ENCODE measurements around the gene PMP22.
"Not testable (repeated sequence)": the region's sequence is repeated elsewhere in the genome, so short reads cannot be mapped to it uniquely, and the experiment has no call there.

PMP22 gene

GRCh38 chr17:15232517-15232915 lies 32.6 kb downstream of the PMP22 start:
- no peaks in the 10 kb centered on the region for H3F3A ChIP-seq (ENCODE audit: insufficient read depth, low read length)
- H3K79me2 ChIP-seq (ENCODE audit: insufficient read depth, low read length), result no peaks in the 10 kb centered on the region
- no peaks in the 10 kb centered on the region for H3K4me1 ChIP-seq (ENCODE audit: insufficient read depth, low read length, severe bottlenecking)
- H4K20me1 ChIP-seq (ENCODE audit: insufficient read depth, low read length), result no peaks in the 10 kb centered on the region
- no peaks in the 10 kb centered on the region for H3K9me3 ChIP-seq (ENCODE audit: low read length)
- TF ChIP-seq CTCF (IDR thresholded peaks at IDR 0.05; ENCODE audit: low read length) (no peak), EZH2 (IDR thresholded peaks at IDR 0.05; ENCODE audit: borderline replicate concordance, low read length) (no peak)
- no peaks in the 10 kb centered on the region for H3K36me3 ChIP-seq (ENCODE audit: insufficient read depth, low read length)
- H3K27ac ChIP-seq (ENCODE audit: low read depth, low read length, poor library complexity, severe bottlenecking), result no peak overlapping the region
- H3K4me2 ChIP-seq (ENCODE audit: low read length), result no peak overlapping the region
- H3K27me3 ChIP-seq (ENCODE audit: insufficient read depth, low read length), result no peaks in the 10 kb centered on the region; the same call in 1 of the 2 replicates
- no peaks in the 10 kb centered on the region for H3K9me2 ChIP-seq (ENCODE audit: low read depth, low read length)
- no peak overlapping the region for H3K4me3 ChIP-seq (ENCODE audit: low read depth, low read length, poor library complexity, severe bottlenecking)
- H2AFZ ChIP-seq (ENCODE audit: low read length), result no peak overlapping the region
- H3K9ac ChIP-seq (ENCODE audit: low read length), result no peak overlapping the region

- Histone ChIP-seq H3K4me2 (ENCODE audit: low read length) (no peak overlapping the region), H3K9ac (ENCODE audit: low read length) (no peak overlapping the region), H4K20me1 (ENCODE audit: insufficient read depth, low read length) (no peaks in the 10 kb centered on the region), H3K4me1 (ENCODE audit: insufficient read depth, low read length, severe bottlenecking) (no peaks in the 10 kb centered on the region), H3K36me3 (ENCODE audit: insufficient read depth, low read length) (no peaks in the 10 kb centered on the region), H3K4me3 (ENCODE audit: low read depth, low read length, poor library complexity, severe bottlenecking) (no peak overlapping the region), H3K79me2 (ENCODE audit: insufficient read depth, low read length) (no peaks in the 10 kb centered on the region), H3K27ac (ENCODE audit: low read depth, low read length, poor library complexity, severe bottlenecking) (no peak overlapping the region), H3K9me3 (ENCODE audit: low read length) (no peaks in the 10 kb centered on the region), H3K27me3 (ENCODE audit: insufficient read depth, low read length) (no peaks in the 10 kb centered on the region; the same call in 1 of the 2 replicates), H2AFZ (ENCODE audit: low read length) (no peak overlapping the region), H3F3A (ENCODE audit: insufficient read depth, low read length) (no peaks in the 10 kb centered on the region), H3K9me2 (ENCODE audit: low read depth, low read length) (no peaks in the 10 kb centered on the region)
- TF ChIP-seq EZH2 (IDR thresholded peaks at IDR 0.05; ENCODE audit: borderline replicate concordance, low read length), result no peak
- TF ChIP-seq CTCF (IDR thresholded peaks at IDR 0.05; ENCODE audit: low read length), result no peak
Observed at GRCh38 chr17:15231851-15232516, 33.1 kb downstream of the PMP22 start.

- no peaks in the 10 kb centered on the region for H3K9me2 ChIP-seq (ENCODE audit: low read depth, low read length)
- no peak overlapping the region for H3K4me2 ChIP-seq (ENCODE audit: low read length)
- TF ChIP-seq CTCF (IDR thresholded peaks at IDR 0.05; ENCODE audit: low read length) (no peak), EZH2 (IDR thresholded peaks at IDR 0.05; ENCODE audit: borderline replicate concordance, low read length) (no peak)
- H3K27ac ChIP-seq (ENCODE audit: low read depth, low read length, poor library complexity, severe bottlenecking), result no peak overlapping the region
- H3K4me3 ChIP-seq (ENCODE audit: low read depth, low read length, poor library complexity, severe bottlenecking), result no peak overlapping the region
- no peaks in the 10 kb centered on the region for H4K20me1 ChIP-seq (ENCODE audit: insufficient read depth, low read length)
- no peaks in the 10 kb centered on the region for H3K9me3 ChIP-seq (ENCODE audit: low read length)
- H3F3A ChIP-seq (ENCODE audit: insufficient read depth, low read length), result no peaks in the 10 kb centered on the region
- no peaks in the 10 kb centered on the region for H3K79me2 ChIP-seq (ENCODE audit: insufficient read depth, low read length)
- no peak overlapping the region for H3K9ac ChIP-seq (ENCODE audit: low read length)
- no peaks in the 10 kb centered on the region; the same call in 1 of the 2 replicates for H3K27me3 ChIP-seq (ENCODE audit: insufficient read depth, low read length)
- no peaks in the 10 kb centered on the region for H3K36me3 ChIP-seq (ENCODE audit: insufficient read depth, low read length)
- no peaks in the 10 kb centered on the region for H3K4me1 ChIP-seq (ENCODE audit: insufficient read depth, low read length, severe bottlenecking)
- H2AFZ ChIP-seq (ENCODE audit: low read length), result no peak overlapping the region
Observed at GRCh38 chr17:15230866-15231265, 34.3 kb downstream of the PMP22 start.

GRCh38 chr17:15221827-15222226 lies 43.3 kb downstream of the PMP22 start:
- H3K4me2 ChIP-seq (ENCODE audit: low read length); H3K4me3 ChIP-seq (ENCODE audit: low read depth, low read length, poor library complexity, severe bottlenecking); H3K9me2 ChIP-seq (ENCODE audit: low read depth, low read length); H3K27ac ChIP-seq (ENCODE audit: low read depth, low read length, poor library complexity, severe bottlenecking); H3K79me2 ChIP-seq (ENCODE audit: insufficient read depth, low read length); H3F3A ChIP-seq (ENCODE audit: insufficient read depth, low read length); H4K20me1 ChIP-seq (ENCODE audit: insufficient read depth, low read length); H3K9ac ChIP-seq (ENCODE audit: low read length); H3K9me3 ChIP-seq (ENCODE audit: low read length); H3K27me3 ChIP-seq (ENCODE audit: insufficient read depth, low read length); H3K4me1 ChIP-seq (ENCODE audit: insufficient read depth, low read length, severe bottlenecking); H3K36me3 ChIP-seq (ENCODE audit: insufficient read depth, low read length); H2AFZ ChIP-seq (ENCODE audit: low read length): not testable (repeated sequence)

All from OCI-LY1 (cell line).